Endothelial cell of umbilical vein (primary cell): Measurements from ENCODE around the gene PCDH9. TPM values are rescaled to one million over a fixed set of nuclear protein-coding genes. Genes with fewer than 3 reads are reported as not detected.

Experiments used
- BruUV-seq: library from RNA; stranded (reverse); fragments of 400-500 nt; replicated peaks from 2 replicates; lab custom pipeline; 2021; lab: Mats Ljungman, UMichigan
- CTCF ChIA-PET: fragments of 300-600, 350-600 bp; sonication (Branson Sonifier 250); formaldehyde crosslinking; loops from one replicate; lab custom pipeline; 2021; ENCODE audit warnings: antibody characterized with exemption, inconsistent platforms; lab: Charles Lee
- POLR2A ChIA-PET: fragments of 300-600, 350-600 bp; sonication (Branson Sonifier 250); formaldehyde crosslinking; loops from one replicate; lab custom pipeline; 2021; ENCODE audit warnings: antibody characterized with exemption, inconsistent platforms; lab: Charles Lee
- DNase-seq: peaks from one replicate; pipeline ENCODE4 v3.0.0-alpha.2; 2011; ENCODE audit warnings: low read depth, low spot score
- FAIRE-seq: peaks from 2 replicates; lab custom pipeline; 2011; peaks lifted over from hg19 to GRCh38; lab: Jason Lieb, UNC
- H2AFZ ChIP-seq: 2 replicates; pipeline ENCODE4 v1.6.0; 2012; ENCODE audit warnings: low read depth, low read length, control low read depth, inconsistent platforms
- H3K27ac ChIP-seq: 2 replicates; pipeline ENCODE4 v1.5.1; 2011; ENCODE audit warnings: low read depth, mild to moderate bottlenecking, control low read depth, low read length, moderate library complexity; ENCODE audit not compliant: insufficient read depth
- H3K27me3 ChIP-seq, 2 experiments: 2 replicates each; pipeline versions ENCODE4 v1.6.0 to v1.6.1; 2011; ENCODE audit warnings: low read length in 2 of 2, mixed read lengths in 1 of 2; ENCODE audit not compliant: control insufficient read depth in 2 of 2, insufficient read depth in 2 of 2
- H3K36me3 ChIP-seq, 2 experiments: 2 replicates in 1 of 2; 3 replicates in 1 of 2; pipeline ENCODE4 v1.5.1; 2011; ENCODE audit warnings: low read length in 2 of 2, mild to moderate bottlenecking in 1 of 2, moderate library complexity in 1 of 2; ENCODE audit not compliant: control insufficient read depth in 2 of 2, insufficient read depth in 2 of 2; ENCODE audit errors: extremely low read depth in 1 of 2
- H3K4me1 ChIP-seq: 3 replicates; pipeline ENCODE4 v1.5.1; 2011; ENCODE audit warnings: mild to moderate bottlenecking, low read length; ENCODE audit not compliant: control insufficient read depth, insufficient read depth; ENCODE audit errors: extremely low read depth
- H3K4me2 ChIP-seq: 2 replicates; pipeline ENCODE4 v1.6.1; 2011; ENCODE audit warnings: low read length, control low read depth, mixed read lengths; ENCODE audit not compliant: insufficient read depth
- H3K4me3 ChIP-seq, 3 experiments: fragments of 200-600 bp in 1 of 3; sonication (generic), shearing (Covaris generic) in 1 of 3; replicated peaks in 1 of 3; 2 replicates each; pipeline ENCODE4 v1.5.1; 2011 to 2016; ENCODE audit warnings: control low read depth in 3 of 3, low read length in 3 of 3, mild to moderate bottlenecking in 2 of 3, inconsistent platforms in 1 of 3, low read depth in 1 of 3, moderate library complexity in 1 of 3; ENCODE audit not compliant: insufficient read depth in 1 of 3
- H3K79me2 ChIP-seq: 2 replicates; pipeline ENCODE4 v1.6.0; 2012; ENCODE audit warnings: low read length, inconsistent platforms; ENCODE audit not compliant: control insufficient read depth, insufficient read depth
- H3K9ac ChIP-seq: replicated peaks from 2 replicates; pipeline ENCODE3; 2011; ENCODE audit warnings: low read length, control low read depth; ENCODE audit not compliant: insufficient read depth; ENCODE audit errors: extremely low read depth
- H3K9me1 ChIP-seq: replicated peaks from 3 replicates; pipeline ENCODE4 v1.6.0; 2011; ENCODE audit warnings: mild to moderate bottlenecking, low read length; ENCODE audit not compliant: control insufficient read depth, insufficient read depth; ENCODE audit errors: extremely low read depth
- H3K9me3 ChIP-seq: replicated peaks from 2 replicates; pipeline ENCODE4 v1.5.1; 2012; ENCODE audit warnings: low read length, inconsistent platforms; ENCODE audit not compliant: control insufficient read depth, insufficient read depth
- H4K20me1 ChIP-seq: replicated peaks from 2 replicates; pipeline ENCODE3; 2011; ENCODE audit warnings: mild to moderate bottlenecking, low read length; ENCODE audit not compliant: control insufficient read depth, insufficient read depth; ENCODE audit errors: extremely low read depth
- EZH2 ChIP-seq: IDR thresholded peaks from 2 replicates; pipeline ENCODE4 v1.6.1; 2012; ENCODE audit warnings: borderline replicate concordance, low read depth, mild to moderate bottlenecking, moderate library complexity, low read length, inconsistent platforms; ENCODE audit not compliant: severe bottlenecking
- FOS ChIP-seq: IDR thresholded peaks from 2 replicates; pipeline ENCODE4 v1.6.1; 2011; ENCODE audit warnings: mild to moderate bottlenecking, low read length, moderate library complexity, borderline replicate concordance; ENCODE audit not compliant: insufficient read depth
- GATA2 ChIP-seq: IDR thresholded peaks from 2 replicates; pipeline ENCODE4 v1.7.0; 2011; ENCODE audit warnings: low read depth, mild to moderate bottlenecking, moderate library complexity, mixed read lengths, low read length; ENCODE audit not compliant: insufficient read length, insufficient read depth
- JUN ChIP-seq: IDR thresholded peaks from 2 replicates; pipeline ENCODE4 v1.6.1; 2011; ENCODE audit warnings: borderline replicate concordance, low read depth; ENCODE audit not compliant: insufficient read length, insufficient read depth
- MYC ChIP-seq: IDR thresholded peaks from one replicate; pipeline ENCODE4 v1.6.1; 2011; ENCODE audit warnings: mild to moderate bottlenecking, low read depth, low read length
- POLR2A ChIP-seq: IDR thresholded peaks from 2 replicates; pipeline ENCODE4 v1.6.1; 2012; ENCODE audit warnings: low read depth, mild to moderate bottlenecking, control low read depth, low read length
- POLR2AphosphoS5 ChIP-seq: IDR thresholded peaks from 2 replicates; pipeline ENCODE4 v1.6.1; 2012; ENCODE audit warnings: low read depth, mild to moderate bottlenecking, control low read depth, low read length, moderate library complexity; ENCODE audit not compliant: insufficient read depth
- dilution Hi-C: fragments of 300-500 bp; cut with MboI; formaldehyde crosslinking; loops from one replicate; pipeline ENCODE4 v1.15.0; 2019; ENCODE audit warnings: low sequenced_read_pairs; ENCODE audit not compliant: extremely low pct_ligation_motif_present
- intact Hi-C: fragments of 100-400 bp; cut with micrococcal nuclease; formaldehyde crosslinking; loops from one replicate; pipeline ENCODE4 v1.10.0; 2022
- polyA plus RNA-seq, 4 experiments: library from polyadenylated mRNA; depleted of rRNA in 3 of 4; stranded (reverse) in 3 of 4; unstranded in 1 of 4; fragments of >200 nt; gene quantifications; 2 replicates each; pipeline versions ENCODE4 v1.2.1 to v1.2.3, GENCODE V29; 2011 to 2012; ENCODE audit warnings: missing spikeins in 1 of 4
- total RNA-seq: library from RNA; stranded (reverse); gene quantifications from 2 replicates; pipeline ENCODE4 v1.2.3, GENCODE V29; 2021
- TF ChIP-seq, protein P1 (sequence below), 2 donors: IDR thresholded peaks; 1 replicate in 1 of 2; 2 replicates in 1 of 2; pipeline ENCODE4 v1.5.1; 2011; ENCODE audit warnings: low read length in 2 of 2, mild to moderate bottlenecking in 2 of 2, moderate library complexity in 2 of 2, control low read depth in 1 of 2, inconsistent platforms in 1 of 2, low read depth in 1 of 2; ENCODE audit not compliant: insufficient read depth in 1 of 2; ENCODE audit errors: extremely low read depth in 1 of 2
- TF ChIP-seq, protein P2 (sequence below): IDR thresholded peaks from 2 replicates; pipeline ENCODE4 v1.6.1; 2011; ENCODE audit not compliant: insufficient read depth, insufficient read length

Gene PCDH9
- total and polyA plus RNA-seq, 2 donors (not counting 3 experiments of a cell fraction or from before 2014, with no cell fraction given) = 1.1 to 5.2 TPM

GRCh38 chr13:66508153-66508909 is 721.8 kb downstream of the PCDH9 start:
- intact Hi-C loops = no loop called here
- no peak overlapping the region for H3K4me3 ChIP-seq
- no peak overlapping the region for H2AFZ ChIP-seq
- DNase-seq (no peak), FAIRE-seq (no peak)
- no TSS peak for BruUV-seq
- H3K9me1 ChIP-seq = no peaks in the 10 kb centered on the region
- no peaks in the 10 kb centered on the region for H4K20me1 ChIP-seq
- POLR2A ChIA-PET = no interaction called here
- no peak overlapping the region for H3K27ac ChIP-seq
- H3K9ac ChIP-seq = no peak overlapping the region
- H3K9me3 ChIP-seq = no peaks in the 10 kb centered on the region
- H3K4me1 ChIP-seq = no peaks in the 10 kb centered on the region
- H3K27me3 ChIP-seq = no peaks in the 10 kb centered on the region
- CTCF ChIA-PET = no interaction called here
- TF ChIP-seq EZH2 (no peak), POLR2AphosphoS5 (no peak), JUN (no peak), GATA2 (no peak), POLR2A (no peak), FOS (no peak), MYC (no peak)
- TF ChIP-seq, protein P1, sequence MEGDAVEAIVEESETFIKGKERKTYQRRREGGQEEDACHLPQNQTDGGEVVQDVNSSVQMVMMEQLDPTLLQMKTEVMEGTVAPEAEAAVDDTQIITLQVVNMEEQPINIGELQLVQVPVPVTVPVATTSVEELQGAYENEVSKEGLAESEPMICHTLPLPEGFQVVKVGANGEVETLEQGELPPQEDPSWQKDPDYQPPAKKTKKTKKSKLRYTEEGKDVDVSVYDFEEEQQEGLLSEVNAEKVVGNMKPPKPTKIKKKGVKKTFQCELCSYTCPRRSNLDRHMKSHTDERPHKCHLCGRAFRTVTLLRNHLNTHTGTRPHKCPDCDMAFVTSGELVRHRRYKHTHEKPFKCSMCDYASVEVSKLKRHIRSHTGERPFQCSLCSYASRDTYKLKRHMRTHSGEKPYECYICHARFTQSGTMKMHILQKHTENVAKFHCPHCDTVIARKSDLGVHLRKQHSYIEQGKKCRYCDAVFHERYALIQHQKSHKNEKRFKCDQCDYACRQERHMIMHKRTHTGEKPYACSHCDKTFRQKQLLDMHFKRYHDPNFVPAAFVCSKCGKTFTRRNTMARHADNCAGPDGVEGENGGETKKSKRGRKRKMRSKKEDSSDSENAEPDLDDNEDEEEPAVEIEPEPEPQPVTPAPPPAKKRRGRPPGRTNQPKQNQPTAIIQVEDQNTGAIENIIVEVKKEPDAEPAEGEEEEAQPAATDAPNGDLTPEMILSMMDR (IDR thresholded peaks at IDR 0.05; ENCODE audit: extremely low read depth in 1 of 2, insufficient read depth in 1 of 2, low read depth in 1 of 2, low read length in 2 of 2) = no peak
- TF ChIP-seq, protein P2, sequence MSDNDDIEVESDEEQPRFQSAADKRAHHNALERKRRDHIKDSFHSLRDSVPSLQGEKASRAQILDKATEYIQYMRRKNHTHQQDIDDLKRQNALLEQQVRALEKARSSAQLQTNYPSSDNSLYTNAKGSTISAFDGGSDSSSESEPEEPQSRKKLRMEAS = no peak
- dilution Hi-C loops = no loop called here
- no peaks in the 10 kb centered on the region for H3K36me3 ChIP-seq
- H3K79me2 ChIP-seq = no peaks in the 10 kb centered on the region
- H3K4me2 ChIP-seq = no peak overlapping the region
